Germinal center (tissue), 1 donor: Measurements from ENCODE around the gene ROGDI.

Experiments used
- DNase-seq: peaks from one replicate; pipeline ENCODE4 v3.0.0; 2012; ENCODE audit warnings: mixed read lengths, low spot score

The ROGDI gene

GRCh38 chr16:4813251-4814003, 11.0 kb upstream of the ROGDI start:
- no peak for DNase-seq

- DNase-seq: no peak
These were observed 9.3 kb upstream of the ROGDI start for GRCh38 chr16:4811773-4812172.

- DNase-seq: no peak
These were observed 8.8 kb upstream of the ROGDI start for GRCh38 chr16:4811242-4811641.

GRCh38 chr16:4806280-4806679, 3.8 kb upstream of the ROGDI start:
- no peak for DNase-seq

DNA sequence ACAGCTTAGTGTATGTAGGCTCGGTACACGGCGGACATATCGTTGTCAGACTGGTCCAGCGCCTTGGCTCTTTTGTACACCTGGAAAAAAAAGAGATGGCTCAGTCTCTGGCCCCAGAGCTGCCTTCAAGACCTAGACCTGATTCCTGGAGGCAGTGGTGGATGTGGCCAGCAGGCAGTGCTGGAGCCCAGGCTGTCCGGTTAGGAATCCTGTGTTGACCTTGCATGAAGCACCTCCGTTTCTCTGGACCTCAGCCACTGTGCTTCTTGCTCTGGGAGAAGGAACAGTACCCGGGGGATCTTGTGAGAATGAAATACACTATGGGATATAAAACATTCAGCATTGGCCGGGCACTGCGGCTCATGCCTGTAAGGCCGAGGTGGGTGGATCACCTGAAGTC, 2.8 kb upstream of the ROGDI start:
- no peak for DNase-seq

DNA sequence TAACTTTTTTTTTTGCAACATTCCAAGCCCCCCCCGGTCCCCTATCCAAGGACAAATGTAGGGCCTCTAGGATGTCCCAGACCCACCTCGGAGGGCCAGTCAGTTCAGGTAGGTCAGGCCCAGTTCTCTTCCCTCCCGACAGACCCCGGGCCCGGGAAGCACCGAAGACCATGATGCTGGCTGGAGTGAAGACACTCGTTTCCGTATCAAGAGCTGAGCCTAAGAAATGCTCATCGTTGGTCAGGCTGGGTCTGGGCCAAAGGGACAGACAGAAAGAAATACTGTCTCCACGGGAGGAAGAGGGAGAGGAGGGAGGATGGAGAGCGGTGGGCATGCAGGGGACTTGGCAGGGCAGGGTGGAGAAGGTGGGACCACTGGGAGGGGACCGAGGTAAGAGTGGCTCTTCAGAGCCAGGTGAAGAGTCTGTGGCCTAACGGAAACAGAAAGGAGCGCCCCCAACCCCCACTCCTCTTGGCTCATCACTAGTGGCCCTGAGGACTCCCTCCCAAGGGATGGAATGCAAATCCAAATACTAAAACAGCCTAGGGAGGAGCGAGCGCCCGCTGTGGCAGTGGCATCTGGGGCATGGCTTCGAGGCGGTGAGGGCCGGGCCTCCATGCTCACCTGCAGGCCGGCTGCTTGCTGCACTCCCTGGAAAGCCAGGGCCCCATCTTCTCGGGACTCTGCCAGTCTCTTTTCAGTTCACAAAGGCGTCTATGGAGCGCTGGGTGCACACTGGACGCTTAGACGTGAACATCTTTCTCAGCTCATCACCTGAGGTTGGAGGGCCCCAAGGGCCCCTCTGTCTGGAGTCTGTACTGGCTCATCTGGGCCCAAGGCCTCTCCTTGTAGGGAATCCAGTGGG, 1.7 kb upstream of the ROGDI start:
- DNase-seq: no peak

DNA sequence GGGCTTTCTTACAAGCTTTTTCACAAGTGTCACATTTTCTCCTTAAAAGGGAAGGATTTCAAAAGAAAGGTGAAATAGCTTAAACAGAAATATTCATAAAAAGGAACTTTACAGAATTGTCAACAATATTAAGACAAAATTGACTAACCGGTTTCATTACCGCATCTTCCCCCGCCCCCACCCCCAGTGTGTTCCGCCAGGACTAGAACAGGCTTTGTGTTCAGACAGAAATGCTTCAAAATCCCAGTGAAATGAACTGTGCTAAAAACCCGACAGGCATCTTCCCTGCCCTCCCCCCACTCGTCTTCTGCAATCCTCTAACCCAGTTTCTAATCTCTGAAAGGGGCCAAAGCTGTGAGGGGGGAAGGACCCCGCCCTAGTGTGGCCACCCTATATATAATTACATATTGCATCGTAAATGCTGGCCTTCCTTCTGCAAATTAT, 990 bp upstream of the ROGDI start:
- DNase-seq: no peak

DNA sequence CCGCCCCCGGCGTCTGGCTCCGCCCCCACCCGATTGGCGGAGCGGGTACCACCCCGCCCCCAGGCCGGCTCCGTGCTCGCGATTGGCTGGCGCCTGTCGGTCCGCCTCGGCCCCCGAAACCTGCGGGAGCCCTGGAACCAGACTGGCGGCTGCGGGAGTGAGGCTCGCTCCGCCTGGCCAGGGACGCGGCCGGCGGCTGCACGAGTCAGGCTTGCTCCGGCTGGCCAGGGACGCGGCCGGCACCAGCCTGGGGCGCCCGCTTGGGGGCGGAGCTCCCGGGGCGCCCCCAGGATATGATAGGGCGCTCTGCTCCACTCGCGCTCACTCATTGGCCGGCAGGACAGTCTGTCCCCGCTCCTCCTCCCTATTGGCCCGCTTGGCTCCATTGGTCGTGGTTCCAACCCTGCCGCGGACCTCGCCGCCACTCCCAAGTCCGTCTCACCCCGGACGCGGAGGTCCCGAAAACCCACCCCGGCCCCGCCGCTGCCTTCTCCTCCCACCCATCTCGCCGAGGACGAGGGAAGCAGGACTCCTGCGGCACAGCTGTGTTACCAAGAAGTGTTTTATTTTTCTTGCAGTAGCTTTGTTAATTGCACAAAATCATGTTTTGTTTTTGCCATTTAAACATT, 340 bp upstream of the ROGDI start:
- peak; percentile 99 for DNase-seq

DNA sequence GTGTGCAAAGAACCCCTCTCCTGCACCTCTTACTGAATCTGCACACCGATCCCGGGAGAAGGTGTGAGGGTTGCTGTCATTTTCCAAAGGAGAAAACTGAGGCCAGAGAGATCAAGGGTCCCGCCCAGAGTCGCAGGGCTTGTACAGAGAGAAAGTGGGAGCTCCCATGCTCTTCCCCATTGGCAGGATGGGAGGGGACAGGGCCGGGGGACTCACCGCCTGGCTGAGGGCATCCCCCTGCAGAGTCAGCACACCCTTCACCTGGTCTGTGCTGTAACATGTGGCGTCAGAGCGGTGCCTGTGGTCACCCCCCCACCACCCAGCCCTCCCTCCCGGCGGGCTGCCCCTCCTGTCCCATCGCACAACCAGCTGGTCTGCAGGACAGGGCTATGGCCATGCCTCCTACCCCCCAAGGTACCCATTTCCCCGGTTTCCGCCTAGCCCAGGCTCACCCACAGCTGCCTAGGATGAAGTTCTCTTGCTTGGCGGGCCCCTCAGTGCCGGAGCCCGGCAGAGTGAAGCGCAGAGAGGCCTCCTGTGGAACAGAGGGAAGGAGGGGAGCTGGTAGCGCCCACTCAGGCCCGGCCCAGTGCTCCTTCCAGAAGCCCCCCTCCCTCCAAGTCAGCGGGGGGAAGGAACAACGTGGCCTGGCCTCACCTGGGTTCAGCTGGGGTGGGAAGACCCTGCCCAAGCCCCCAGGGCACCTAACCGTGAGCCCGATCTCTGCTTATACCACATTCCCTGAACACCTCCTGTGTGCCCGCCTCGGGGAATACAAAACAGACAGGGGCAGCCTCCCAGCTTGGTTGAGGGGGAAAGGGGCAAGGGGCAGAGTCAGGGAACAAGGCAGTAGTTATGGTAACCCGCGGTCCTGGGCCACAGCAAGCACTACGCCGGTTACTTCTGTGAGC, 1.1 kb downstream of the ROGDI start:
- no peak for DNase-seq

GRCh38 chr16:4800290-4801041, 2.0 kb downstream of the ROGDI start:
- no peak for DNase-seq

DNA sequence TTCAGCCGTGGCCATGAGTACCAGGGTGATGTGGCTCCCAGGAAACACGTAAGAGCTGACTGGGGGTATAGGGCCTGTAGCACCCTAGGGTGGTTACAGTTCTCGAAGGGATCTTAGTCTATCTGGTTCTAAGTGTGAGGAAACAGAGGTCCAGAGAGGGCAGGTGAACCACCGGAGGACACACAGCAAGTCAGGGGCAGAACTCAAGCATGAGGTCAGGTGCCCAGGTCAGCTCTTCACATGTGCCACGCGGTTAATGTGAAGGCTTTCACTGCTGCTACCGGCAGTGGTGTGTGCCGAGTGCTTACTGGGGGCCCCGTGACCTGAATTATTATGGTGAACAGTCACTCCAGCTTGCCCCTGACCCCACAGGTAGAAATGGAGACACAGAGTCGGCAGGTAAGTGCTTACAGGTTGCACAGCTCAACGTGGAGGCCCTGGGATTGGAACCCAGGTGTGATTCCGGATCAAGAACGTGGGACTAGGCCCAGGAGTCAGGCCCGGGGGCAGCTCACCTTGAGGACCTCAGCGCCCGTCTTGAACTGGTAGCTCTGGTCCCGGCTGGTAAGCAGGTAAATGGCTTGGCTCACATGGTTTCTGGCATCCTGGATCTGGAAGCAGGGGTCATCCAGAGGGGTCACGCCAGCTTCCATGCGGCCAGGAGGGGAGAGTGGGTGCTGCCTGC, 3.1 kb downstream of the ROGDI start:
- DNase-seq: no peak

DNA sequence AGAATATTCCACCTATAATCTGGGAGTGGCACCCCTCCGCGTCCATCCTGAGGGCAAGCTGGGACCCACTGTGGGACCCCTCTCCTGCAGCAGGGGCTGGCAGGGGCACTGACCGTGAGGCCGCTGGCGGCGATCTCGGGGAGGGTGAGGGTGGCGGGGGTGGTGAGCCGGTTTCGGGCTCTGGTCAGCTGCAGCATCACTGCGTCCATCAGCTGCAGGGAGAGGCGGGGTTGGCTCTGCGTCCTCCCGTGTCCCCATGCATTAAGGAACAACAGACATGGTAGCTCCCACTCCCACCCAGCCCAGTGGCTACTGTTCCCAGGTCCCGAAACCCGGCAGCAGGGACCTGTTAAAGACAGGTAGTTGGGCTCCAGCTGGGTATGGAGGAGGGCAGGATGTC, 4.0 kb downstream of the ROGDI start:
- DNase-seq: no peak

- no peak for DNase-seq
These were observed 4.6 kb downstream of the ROGDI start for GRCh38 chr16:4797805-4798252.

DNA sequence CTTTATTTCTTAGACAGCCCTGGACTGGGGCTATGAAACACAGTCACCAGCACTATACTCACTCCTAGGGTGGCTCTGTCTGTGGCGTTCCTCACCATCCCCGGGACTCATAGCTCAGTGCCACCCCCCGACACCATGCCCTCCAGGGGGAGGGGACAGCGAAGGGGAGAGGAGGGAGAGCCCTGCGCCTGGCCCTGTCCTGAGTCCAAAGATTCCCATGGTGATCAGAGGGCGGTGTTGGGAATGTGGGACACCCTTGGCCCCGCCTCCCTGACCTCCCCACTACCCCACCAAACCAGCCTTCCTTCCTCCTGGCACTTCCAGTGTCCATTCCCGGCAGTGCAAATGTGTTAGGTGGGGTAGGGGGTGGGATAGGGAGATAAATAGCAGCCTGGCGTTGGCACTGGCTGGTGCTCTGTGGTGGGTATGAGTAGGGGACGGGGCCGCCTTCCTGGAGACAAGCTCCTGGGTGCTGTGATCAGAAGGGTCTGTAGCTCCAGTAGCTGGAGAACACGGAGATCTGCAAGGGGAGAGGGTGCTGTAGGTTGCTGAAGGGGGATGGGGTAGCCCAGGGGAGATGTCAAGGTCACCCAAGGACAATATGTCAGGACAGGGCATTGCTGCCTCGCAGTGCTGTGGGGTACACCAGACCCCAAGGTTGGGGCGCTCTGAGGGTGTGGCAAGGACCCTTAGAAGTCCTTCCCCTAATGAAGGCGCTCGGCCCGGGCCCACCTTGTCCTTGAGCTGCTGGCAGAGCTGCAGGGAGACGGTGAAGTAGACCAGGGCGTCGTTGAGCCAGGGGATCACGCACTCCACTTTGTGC, 5.2 kb downstream of the ROGDI start:
- DNase-seq: no peak

DNA sequence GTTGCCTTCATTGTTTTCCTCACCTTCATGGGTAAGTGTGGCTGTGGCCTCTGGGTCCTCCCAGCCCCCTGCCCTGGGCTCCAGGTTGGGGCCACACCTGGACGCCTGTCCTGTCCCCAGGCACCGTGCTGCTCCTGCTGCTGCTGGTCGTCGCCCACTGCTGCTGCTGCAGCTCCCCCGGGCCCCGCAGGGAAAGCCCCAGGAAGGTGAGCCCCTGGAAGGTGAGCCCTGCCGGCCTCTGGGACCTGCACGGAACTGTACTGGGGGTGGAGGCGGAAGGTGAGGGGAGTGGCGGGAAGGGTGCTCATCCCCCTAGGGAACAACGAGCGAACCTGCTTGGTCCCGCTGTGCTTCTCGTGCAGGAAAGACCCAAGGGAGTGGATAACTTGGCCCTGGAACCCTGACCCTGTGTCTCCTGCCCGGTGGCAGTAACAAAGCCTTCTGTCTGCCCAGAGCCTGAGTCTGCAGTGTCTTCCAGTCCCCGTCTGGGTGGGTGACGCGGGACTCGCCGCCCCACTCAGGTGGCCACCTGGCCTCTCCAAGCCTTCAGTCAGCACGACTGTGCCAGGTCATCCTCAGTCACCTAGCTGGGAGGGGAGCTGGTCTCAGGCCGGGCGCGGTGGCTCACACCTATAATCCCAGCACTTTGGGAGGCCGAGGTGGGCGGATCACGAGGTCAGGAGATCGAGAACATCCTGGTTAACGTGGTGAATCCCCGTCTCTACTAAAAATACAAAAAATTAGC, 6.4 kb downstream of the ROGDI start:
- no peak for DNase-seq

GRCh38 chr16:4795181-4795827, 7.1 kb downstream of the ROGDI start, which contains the start of gene SMIM22:
TSS of gene SMIM22 (plus strand) at chr16:4795369. CDS start at chr16:4795735, 366 bp downstream.
- no peak for DNase-seq

- DNase-seq: no peak
These were observed 9.4 kb downstream of the ROGDI start for GRCh38 chr16:4792951-4793513.

DNA sequence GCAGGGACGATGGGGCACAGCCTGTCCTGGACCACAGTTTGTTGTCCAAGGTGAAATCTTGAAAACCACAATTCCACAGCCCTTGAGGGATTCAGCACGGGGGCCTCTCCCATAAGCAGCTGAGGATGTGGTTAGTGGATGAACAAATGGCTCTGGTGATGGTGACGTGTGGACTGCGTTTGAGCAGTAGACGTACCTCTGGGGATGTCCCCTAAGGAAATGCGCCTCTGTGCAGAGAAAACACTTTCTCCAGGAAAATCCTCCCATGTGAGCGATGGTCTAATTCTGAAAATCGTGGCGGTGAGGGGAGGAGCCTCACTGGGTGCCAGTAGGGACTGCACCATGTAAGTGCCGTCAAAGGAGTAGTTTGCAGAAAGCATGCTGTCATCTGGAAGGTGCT, 11.6 kb downstream of the ROGDI start:
- DNase-seq: no peak
